NCI-H187 (cell line): ENCODE data around the gene RBCK1.
"Not testable (repeated sequence)": the region's sequence is repeated elsewhere in the genome, so short reads cannot be mapped to it uniquely, and the experiment has no call there.

ENCODE experiments used
- DNase-seq, 2 experiments: peaks; one replicate each; lab custom pipeline; 2025; lab: John Stamatoyannopoulos, UW

RBCK1 gene

GRCh38 chr20:472889-473292, 64.8 kb downstream of the RBCK1 start:
- DNase-seq = no peak

DNA sequence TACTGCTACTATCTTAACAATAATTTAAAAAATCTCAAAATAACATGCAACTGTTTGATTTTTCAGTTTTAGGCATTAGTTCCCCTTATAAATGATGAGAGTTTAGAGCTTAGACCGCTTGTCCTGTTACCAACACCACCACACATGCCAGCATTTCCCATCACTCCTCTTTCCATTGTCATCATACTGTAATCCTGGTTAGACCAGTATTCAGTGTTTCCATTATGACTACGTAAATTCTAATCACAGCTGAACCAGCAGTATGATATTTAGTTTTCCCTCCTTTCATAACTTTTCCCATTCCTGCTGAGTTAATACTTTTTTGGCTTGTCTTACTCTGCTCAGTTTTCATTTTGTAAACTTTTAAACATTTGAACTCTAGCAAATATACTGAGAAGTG, 66.5 kb downstream of the RBCK1 start:
- DNase-seq = no peak

GRCh38 chr20:475463-476357, 67.6 kb downstream of the RBCK1 start:
- no peak for DNase-seq

DNA sequence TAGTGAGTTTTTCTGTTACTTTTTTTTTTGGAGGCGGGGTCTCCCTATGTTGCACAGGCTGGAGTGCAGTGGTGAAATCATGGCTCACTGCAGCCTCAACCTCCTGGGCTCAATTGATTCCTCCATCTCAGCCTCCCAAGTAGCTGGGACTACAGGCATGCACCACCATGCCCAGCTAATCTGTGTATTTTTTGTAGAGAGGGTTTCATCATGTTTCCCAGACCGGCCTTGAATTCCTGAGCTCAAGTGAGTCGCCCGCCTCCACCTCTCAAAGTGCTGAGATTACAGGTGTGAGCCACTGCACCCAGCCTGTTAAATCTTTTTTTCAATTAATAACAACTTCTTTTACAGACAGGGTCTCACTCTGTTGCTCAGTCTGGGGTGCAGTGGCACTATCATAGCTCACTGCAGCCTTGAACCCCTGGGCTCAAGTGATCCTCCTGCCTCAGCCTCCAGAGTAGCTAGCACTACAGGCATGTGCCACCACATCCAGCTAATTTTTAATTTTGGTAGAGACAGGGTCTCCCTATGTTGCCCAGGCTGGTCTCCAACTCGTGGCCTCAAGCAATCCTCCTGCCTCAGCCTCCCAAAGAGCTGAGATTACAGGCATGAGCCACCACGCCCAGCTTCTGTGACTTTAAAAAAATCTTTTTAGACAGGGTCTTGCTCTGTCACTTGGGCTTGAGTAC, 68.6 kb downstream of the RBCK1 start:
- DNase-seq = not testable (repeated sequence)

DNA sequence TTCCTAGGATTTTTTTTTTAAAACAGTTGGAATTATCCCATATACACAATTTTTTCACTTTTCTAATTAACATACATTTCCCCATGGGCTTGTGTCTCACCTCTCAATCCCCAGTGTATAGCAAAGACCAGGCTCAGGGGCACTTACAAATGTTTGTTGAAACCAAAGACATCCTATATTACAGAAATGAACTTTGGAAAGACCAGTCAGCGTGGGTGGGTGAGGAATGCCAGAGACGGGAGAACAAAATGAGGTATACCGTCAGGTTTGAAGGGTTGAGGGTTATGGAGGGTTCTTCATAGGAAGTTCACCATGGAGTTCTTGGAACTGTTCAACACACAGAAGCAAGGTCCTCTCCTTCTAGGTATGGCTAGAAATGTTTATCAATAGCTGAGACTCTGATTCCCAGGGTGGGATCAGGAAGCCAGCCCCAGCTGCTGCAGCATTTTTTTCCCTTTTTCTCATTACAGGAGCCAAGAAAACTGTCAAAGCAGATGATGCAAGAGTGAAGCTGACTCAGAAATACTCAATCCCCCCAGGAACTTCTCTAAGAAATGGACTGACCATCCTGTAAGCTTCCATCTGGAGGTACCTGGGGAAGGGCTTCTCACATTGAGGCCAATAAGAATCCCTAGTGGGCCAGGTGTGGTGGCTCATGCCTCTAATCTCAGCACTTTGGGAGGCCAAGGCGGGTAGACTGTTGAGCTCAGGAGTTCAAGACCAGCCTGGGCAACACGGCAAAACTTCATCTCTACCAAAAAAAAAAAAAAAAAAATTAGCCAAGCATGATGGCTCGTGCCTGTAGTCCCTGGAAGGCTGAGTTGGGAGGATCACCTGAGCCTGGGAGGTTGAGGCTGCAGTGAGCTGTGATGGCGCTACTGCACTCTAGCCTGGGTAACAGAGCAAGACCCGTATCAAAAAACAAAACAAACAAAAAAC, 70.2 kb downstream of the RBCK1 start:
- DNase-seq = no peak

DNA sequence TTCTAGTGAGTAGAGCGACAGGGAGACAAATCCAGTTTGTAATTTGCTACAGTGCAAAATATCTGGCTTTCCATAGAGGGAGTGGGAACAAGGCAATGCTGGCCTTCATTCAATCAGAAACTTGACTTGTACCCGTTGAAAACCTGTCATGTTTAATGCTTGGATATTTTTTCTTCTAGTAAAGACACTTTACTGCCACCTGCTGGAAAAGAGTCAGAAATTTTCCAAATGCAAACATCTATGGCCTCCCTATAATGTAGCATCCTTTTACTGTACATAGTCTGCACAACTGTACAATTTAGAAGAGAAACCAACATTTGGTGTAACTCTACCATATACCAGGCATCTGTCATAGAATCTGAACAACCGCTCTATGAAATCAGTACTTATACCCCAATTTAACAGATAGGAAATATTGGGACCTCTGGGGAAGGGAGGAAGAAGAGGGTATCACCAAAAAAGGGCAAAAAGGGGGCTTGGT, 70.9 kb downstream of the RBCK1 start:
- DNase-seq = peak; percentile 10 to 17

DNA sequence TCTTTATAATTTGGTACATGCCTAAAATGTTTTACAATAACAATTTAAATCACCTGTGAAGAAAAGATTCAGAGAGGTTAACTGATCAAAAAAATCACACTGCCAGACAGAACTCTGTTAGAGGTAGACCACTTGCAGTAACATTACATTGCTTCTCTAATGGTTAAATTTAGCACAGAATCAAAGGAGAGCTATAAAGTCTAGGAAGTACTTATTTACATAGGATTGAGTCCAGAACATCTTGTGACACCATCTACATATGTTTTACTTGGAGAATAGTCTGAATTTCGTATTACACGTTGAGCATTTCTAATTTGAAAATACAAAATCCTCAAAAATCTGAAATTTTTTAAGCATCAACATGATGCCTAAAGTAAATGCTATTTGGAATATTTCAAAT, 71.4 kb downstream of the RBCK1 start:
- DNase-seq = no peak

- DNase-seq = no peak
Observed at GRCh38 chr20:480044-480443, 71.9 kb downstream of the RBCK1 start.

GRCh38 chr20:481167-481566, 73.1 kb downstream of the RBCK1 start:
- DNase-seq = no peak
